Body of pancreas (tissue), 4 donors: ENCODE data around the gene TAF6L. TPM values are rescaled to one million over a fixed set of nuclear protein-coding genes. Genes with fewer than 3 reads are reported as not detected.

Source experiments
- ATAC-seq: fragments of 150-250 bp; one replicate; pipeline ENCODE4 v1.9.1; 2016
- DNase-seq, 4 donors: peaks; one replicate each; pipeline ENCODE4 v3.0.0-alpha.2; 2019
- H3K27ac ChIP-seq, 4 donors: fragments of 200-600 bp; sonication (generic); 1 replicate in 3 of 4; 2 replicates in 1 of 4; pipeline versions ENCODE4 v1.5.1 to v1.6.1; 2016 to 2019; ENCODE audit warnings: mild to moderate bottlenecking in 1 of 4, mixed read lengths in 1 of 4, moderate library complexity in 1 of 4
- H3K27me3 ChIP-seq, 2 donors: fragments of 200-600 bp; sonication (generic); one replicate each; pipeline ENCODE4 v1.6.0; 2016; ENCODE audit warnings: mild to moderate bottlenecking in 1 of 2
- H3K36me3 ChIP-seq, 2 donors: fragments of 200-600 bp; sonication (generic); replicated peaks in 1 of 2; 2 replicates each; pipeline ENCODE4 v1.5.1; 2016; ENCODE audit warnings: low read depth in 2 of 2; ENCODE audit not compliant: insufficient read depth in 1 of 2
- H3K4me1 ChIP-seq: fragments of 200-600 bp; sonication (generic); one replicate; pipeline ENCODE4 v1.6.0; 2016
- H3K4me3 ChIP-seq, 2 donors: fragments of 200-600 bp; sonication (generic); 1 replicate in 1 of 2; 2 replicates in 1 of 2; pipeline ENCODE4 v1.5.1; 2016 to 2019
- H3K9me3 ChIP-seq, 3 donors: fragments of 200-600 bp; sonication (generic); 1 replicate in 2 of 3; 2 replicates in 1 of 3; pipeline ENCODE4 v1.5.1; 2016
- CTCF ChIP-seq, 7 experiments: fragments of 450-650 bp in 4 of 7; fragments of 200-600 bp in 3 of 7; sonication (generic) in 3 of 7; IDR thresholded peaks; one replicate each; pipeline ENCODE4 v1.5.1; 2016 to 2019; ENCODE audit warnings: antibody characterized with exemption in 7 of 7
- POLR2A ChIP-seq, 3 donors: fragments of 450-650 bp; IDR thresholded peaks; one replicate each; pipeline ENCODE4 v1.6.1; 2016; ENCODE audit warnings: antibody characterized with exemption in 3 of 3, mild to moderate bottlenecking in 2 of 3
- WGBS, 2 donors: methylation state at CpG; one replicate each; pipeline ENCODE4 v1.1.5; 2017; 5-methylcytosine and 5-hydroxymethylcytosine counted together
- intact Hi-C: fragments of 100-400 bp; cut with DNase I; formaldehyde crosslinking; loops from one replicate; pipeline ENCODE4 v1.15.1; 2023
- total RNA-seq, 2 donors: library from RNA; depleted of rRNA; stranded (reverse); fragments of >200 nt; gene quantifications; one replicate each; pipeline ENCODE4 v1.1.0, GENCODE V29; 2016

The TAF6L gene
- total RNA-seq, 2 donors from 2014 or later, result 23.9 to 39.9 TPM

DNA sequence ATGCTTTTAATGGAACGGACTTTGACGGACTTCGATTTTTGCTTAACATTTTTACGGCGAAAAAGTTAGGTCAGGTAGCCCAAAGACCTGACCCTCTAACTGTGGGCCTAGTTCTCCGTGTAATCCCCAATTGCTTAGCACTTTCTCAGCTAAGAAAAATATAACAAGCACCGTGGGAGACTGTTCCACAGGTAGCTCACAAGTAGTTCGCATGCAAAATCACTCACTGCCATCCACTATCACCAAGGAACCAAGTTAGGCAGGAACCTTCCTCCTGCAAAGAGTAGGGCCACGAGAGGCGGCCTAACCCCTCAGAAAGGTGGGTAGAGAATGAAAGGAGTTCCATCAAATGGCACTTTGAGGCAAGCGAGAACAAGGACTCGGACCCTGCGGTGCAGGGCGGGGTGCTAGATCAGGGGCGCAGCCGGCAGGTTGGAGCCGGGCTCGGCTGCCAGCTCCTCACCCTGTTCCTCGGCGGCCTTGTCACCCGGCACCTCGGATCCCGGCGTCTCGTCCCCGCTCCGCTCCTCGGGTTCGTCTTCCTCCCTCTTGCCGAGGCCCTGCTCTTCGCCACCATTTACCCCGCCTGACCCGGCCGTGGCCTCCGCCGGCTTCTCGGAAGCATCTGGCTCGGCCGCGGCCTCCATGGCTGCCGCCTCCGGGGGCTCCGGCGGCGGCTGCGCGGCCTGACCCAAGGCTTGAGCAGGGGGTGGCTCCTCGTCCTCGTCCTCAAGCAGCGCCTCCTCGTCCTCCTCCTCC, 44.9 kb upstream of the TAF6L start:
- Histone ChIP-seq H3K9me3 (no peaks in the 10 kb centered on the region), H3K27me3 (no peaks in the 10 kb centered on the region), H3K4me3 (peak overlapping the region; percentile 86 to 93), H3K27ac (peak overlapping the region; percentile 90 to 99 (median 97)), H3K4me1 (peaks cover 32% of the 10 kb centered on the region), H3K36me3 (peaks cover 7 to 19% of the 10 kb centered on the region in 2 donors)
- TF ChIP-seq CTCF (IDR thresholded peaks at IDR 0.05) (no peak), POLR2A (IDR thresholded peaks at IDR 0.05) (no peak)
- 0 to 1% methylated on average over 18 to 46 of the region's 51 CpGs for WGBS, 2 donors
- intact Hi-C loops, result no loop called here
- ATAC-seq (no peak), DNase-seq (peak in 3 of 4 donors; percentile 25 to 34 (median 28))

- peaks cover 33% of the 10 kb centered on the region for H3K4me1 ChIP-seq
- WGBS, 2 donors, result 0% methylated on average over 20 to 23 of the region's 37 CpGs
- DNase-seq (no peak), ATAC-seq (no peak)
- H3K27me3 ChIP-seq, result no peaks in the 10 kb centered on the region
- intact Hi-C loops, result no loop called here
- TF ChIP-seq POLR2A (IDR thresholded peaks at IDR 0.05) (no peak), CTCF (IDR thresholded peaks at IDR 0.05) (peak in 1 of 7 experiments; percentile 9)
- H3K27ac ChIP-seq, result peak overlapping the region; percentile 90 to 99 (median 97)
- H3K36me3 ChIP-seq, result peaks cover 4 to 17% of the 10 kb centered on the region in 2 donors
- H3K9me3 ChIP-seq, result no peaks in the 10 kb centered on the region
- peak overlapping the region; percentile 86 to 93 for H3K4me3 ChIP-seq
Observed at GRCh38 chr11:62726915-62727164, 44.4 kb upstream of the TAF6L start.

GRCh38 chr11:62727165-62727871, 43.9 kb upstream of the TAF6L start, which contains the start of gene HNRNPUL2:
Gene HNRNPUL2 (minus strand): TSS chr11:62727457. CDS start chr11:62727156, 301 bp downstream.
- peak within 1 kb of the TSS; percentile 90 to 99 (median 97) for H3K27ac ChIP-seq
- peak; percentile 87 to 96 (median 91) for TF ChIP-seq POLR2A (IDR thresholded peaks at IDR 0.05)
- TF ChIP-seq CTCF (IDR thresholded peaks at IDR 0.05), result peak in 2 of 7 experiments; percentile 6 to 9
- peaks cover 33% of the 10 kb centered on the region for H3K4me1 ChIP-seq
- H3K4me3 ChIP-seq, result peak within 1 kb of the TSS; percentile 86 to 93
- ATAC-seq (peak; percentile 89), DNase-seq (peak; percentile 99)
- intact Hi-C loops, result no loop called here
- peaks cover 0 to 13% of the 10 kb centered on the region in 2 donors for H3K36me3 ChIP-seq
- no peaks in the 10 kb centered on the region for H3K9me3 ChIP-seq
- WGBS, 2 donors, result 0 to 1% methylated on average over 15 to 69 of the region's 72 CpGs
- no peaks in the 10 kb centered on the region for H3K27me3 ChIP-seq

DNA sequence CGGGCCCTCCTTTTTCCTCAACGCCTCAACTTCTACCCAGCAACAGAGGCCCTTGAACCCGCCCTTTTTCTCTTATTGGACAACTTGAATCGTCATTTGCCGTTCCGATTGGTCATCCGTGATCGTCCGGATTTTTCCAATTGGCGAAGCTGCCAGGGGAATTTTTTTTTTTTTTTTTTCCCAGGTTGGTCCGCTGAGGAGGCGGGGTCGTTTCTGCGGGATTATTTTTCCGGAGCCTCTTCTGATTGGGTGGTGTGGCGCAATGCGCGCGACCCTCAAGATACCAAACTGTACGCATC, 43.4 kb upstream of the TAF6L start:
- Histone ChIP-seq H3K9me3 (no peaks in the 10 kb centered on the region), H3K4me3 (peak overlapping the region; percentile 35 to 69), H3K27ac (peak overlapping the region; percentile 90 to 99 (median 97)), H3K36me3 (peaks cover 0 to 8% of the 10 kb centered on the region in 2 donors), H3K4me1 (peaks cover 33% of the 10 kb centered on the region), H3K27me3 (no peaks in the 10 kb centered on the region)
- TF ChIP-seq CTCF (IDR thresholded peaks at IDR 0.05) (no peak), POLR2A (IDR thresholded peaks at IDR 0.05) (no peak)
- 0% methylated on average over 20 of the region's 20 CpGs for WGBS, 2 donors
- DNase-seq (peak; percentile 86 to 96 (median 89)), ATAC-seq (peak; percentile 80)
- intact Hi-C loops, result no loop called here
